Frontal cortex (tissue), 4 donors: Measurements from ENCODE around the gene ARL4C. TPM values are rescaled to one million over a fixed set of nuclear protein-coding genes. Genes with fewer than 3 reads are reported as not detected.

Source experiments
- DNase-seq, 2 donors: peaks; one replicate each; pipeline ENCODE4 v3.0.0; 2012; ENCODE audit warnings: low spot score in 2 of 2
- FAIRE-seq: peaks from 2 replicates; lab custom pipeline; 2012; peaks lifted over from hg19 to GRCh38; lab: Jason Lieb, UNC
- total RNA-seq: library from RNA; depleted of rRNA; stranded (reverse); fragments of >200 nt; gene quantifications from one replicate; pipeline ENCODE4 v1.2.3, GENCODE V29; 2014
- donor health status: control.
- donor health status: control.
- donor health status: control.

ARL4C gene, protein sequence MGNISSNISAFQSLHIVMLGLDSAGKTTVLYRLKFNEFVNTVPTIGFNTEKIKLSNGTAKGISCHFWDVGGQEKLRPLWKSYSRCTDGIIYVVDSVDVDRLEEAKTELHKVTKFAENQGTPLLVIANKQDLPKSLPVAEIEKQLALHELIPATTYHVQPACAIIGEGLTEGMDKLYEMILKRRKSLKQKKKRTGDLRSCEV
- 41.2 TPM for total RNA-seq

DNA sequence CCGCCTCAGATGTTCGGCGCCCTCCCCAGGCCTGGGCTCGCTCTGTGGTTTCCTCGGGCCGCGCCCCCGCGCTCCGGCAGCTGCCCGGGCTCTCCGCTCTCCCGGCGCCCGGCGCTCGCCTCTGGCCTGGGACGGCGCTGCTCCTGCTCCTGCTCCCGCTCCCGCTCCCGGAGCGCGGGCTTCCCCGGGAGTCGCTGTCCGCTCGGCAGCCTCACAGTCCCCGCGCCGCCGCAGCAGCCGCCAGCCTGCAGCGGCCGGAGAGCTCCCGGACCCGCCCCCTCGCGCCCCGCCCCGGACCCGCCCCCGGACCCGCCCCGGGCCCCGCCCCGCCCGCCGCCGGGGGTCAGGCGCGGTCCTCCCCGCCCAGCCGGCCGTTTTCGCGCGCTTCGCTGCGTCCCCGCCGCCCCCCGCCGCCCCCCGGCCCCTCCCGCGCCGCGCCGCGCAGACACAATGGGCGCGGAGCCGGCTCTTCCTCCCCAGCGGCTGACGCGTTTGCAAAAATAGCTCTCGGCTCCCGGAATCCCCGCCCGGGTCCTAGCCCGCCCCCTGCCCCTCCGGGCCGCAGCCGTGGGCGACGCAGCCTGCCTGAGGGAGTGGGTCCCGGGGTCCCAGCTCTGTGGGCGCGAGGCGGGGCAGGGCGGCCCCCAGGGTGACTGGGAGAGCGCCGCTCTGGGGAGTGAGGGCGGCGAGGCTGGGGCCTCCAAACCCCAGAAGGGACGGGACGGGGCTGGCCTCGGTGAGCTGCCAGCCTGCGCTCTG lies at the start of gene ARL4C:
Gene ARL4C, minus strand, starts transcription at position 247 of the 759 bp plus-strand sequence. CDS start 495 bp downstream, outside the sequence.
- peak; percentile 85 to 87 for DNase-seq
- FAIRE-seq = no peak

DNA sequence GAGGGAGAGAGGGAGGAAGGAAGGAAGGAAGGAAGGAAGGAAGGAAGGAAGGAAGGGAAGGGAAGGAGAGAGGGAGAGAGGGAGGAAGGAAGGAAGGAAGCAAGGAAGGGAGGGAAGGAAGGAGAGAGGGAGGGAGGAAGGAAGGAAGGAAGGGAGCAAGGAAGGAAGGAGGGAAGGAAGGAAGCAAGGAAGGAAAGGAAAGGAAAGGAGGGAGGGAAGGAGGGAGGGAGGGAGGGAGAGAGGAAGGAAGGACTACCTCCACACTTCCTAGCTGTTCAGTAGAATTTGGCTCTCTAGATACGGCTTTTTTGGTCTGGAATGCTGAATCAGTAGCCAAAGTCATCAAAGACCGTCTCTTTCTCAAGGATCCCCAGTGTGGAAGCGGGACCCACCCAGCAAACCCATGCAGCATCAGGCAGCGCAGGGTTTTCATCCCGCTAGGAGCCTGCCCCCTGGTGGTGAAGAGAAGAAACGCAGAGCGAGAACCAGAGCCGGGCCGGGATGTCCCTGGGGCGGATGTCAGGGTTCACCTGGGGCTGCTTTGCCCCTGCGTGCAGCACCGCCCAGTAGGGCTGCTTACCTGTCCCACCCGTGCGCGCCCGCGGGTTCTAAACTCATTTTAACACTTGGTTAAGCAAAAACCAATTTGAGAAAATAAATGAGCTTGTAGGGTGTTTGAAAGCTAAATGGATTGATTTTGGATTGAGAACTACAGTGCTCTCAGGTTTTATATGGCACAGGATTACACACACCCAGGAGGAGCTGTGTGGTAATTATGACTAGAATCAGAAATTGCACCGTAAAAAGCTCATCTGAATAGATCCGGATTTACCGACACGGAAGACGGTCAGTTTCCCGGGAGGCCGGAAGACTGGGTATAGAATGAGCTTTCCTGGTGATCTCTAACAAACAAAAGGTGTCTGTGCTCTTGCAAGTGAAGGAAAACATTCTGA lies 48.1 kb upstream of the ARL4C start:
- FAIRE-seq = no peak

DNA sequence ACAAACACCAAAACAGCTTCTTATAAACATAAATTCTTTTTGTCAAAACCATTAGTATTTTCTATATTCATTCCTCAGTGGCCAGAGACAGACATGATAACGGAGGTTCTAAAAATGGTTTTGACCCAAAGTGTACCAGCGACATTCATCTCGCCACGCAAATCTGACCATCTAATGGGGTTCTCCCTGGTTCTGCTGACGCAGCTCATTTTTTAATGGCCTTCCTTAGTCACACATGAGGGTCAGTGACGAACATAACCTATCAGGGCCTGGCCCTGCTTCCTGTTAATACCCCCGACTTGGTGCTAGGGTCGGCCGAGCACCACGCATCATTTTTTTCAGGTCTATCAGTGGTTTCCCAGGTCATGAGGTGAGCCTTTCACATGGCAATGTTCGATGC lies 45.9 kb upstream of the ARL4C start:
- DNase-seq = no peak
- no peak for FAIRE-seq

More for the DNA sequence above, 48.1 kb upstream of the ARL4C start:
- DNase-seq = peak in 1 of 2 donors; percentile 74

DNA sequence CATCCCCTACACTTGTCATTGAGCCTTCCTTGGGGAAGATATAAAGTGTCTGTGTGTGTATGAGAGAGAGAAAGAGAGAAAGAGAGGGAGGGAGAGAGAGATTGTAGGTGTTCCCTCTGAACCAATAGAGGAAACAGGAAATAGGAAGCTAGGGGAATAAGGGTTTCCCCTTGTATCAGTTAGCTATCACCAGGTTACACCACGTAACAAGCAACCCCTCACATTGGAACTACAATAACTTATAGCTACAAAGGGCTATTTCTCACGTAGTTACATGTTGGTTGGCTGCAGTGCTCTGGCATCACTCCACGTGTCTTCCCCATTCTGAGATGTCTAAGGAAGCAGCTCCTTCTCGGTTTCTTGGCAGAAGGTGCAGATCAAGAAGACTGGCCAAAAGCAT lies 41.0 kb upstream of the ARL4C start:
- FAIRE-seq (no peak), DNase-seq (no peak)

DNA sequence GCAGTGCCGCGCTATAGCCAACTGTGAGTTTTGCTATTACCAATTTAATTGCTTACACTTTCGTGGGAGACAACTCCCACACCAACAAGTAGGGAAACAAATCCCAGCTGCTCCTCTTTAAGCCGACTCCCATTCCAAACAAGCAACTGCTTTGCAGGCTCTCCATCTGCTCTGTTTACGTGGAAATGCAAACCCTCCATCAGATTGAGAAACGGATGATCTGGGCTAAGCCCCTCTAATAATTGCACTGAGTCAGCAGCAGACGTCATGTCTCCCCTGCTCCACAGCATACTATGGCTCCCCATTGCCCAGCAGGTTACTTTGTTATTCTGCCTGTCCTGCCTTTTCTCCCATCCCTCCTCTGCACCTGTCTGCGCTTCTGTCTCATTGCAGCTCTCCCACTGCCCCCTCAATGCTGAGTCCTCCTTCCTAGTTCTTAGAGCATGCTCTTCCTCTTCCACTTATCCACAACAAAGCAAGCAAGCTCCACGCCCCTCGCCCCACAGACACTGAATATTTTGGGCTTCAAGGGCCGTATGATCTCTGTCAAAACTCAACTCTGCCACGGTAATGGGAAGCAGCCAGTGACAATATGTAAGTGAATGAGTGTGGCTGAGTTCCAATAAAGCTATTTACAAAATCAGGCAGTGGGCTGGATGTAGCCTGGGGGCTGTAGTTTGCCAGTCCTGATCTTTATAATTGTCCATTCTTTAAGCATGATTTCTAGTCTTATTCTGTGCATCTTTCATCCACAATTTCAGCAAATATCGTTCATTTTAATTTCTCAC lies 39.5 kb upstream of the ARL4C start:
- DNase-seq = no peak
- no peak for FAIRE-seq

DNA sequence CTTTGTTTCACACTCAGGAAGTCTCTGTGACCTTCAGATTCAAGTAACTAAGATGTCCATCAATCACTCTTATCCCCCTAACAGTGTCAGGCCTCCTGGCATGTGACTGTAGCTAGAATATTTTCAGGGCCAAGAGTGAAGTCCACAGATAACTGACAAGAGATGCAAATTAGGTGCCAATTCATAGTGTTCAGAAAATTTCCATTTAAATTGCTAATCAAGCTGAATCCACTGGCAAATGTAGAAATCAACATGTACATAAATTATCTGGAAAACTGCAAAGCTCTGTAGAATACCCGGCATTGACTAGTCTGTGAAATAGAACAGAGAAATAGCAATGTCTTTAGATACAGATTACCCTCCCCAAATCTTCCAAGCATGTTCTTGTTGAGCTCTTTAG lies 38.6 kb upstream of the ARL4C start:
- no peak for DNase-seq
- no peak for FAIRE-seq

DNA sequence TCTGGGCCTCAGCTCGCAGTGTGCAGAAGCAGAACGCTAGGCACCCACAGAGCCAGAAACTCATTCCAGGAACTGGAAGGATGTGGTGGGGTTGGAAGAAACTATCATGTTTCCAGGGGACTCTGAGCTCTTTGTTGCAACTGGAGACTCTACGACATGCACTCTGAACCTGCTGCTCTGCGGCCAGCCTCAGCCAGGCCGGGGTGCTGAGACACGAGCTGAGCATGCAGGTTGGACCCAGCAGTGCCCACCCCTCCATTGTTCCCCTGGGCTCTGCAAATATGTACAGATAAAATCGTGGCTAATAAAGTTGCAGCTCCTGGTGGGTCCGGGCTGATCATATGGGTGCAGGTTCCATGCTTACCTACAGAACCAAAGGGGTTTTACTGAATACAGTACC lies 37.6 kb upstream of the ARL4C start:
- no peak for FAIRE-seq
- no peak for DNase-seq

DNA sequence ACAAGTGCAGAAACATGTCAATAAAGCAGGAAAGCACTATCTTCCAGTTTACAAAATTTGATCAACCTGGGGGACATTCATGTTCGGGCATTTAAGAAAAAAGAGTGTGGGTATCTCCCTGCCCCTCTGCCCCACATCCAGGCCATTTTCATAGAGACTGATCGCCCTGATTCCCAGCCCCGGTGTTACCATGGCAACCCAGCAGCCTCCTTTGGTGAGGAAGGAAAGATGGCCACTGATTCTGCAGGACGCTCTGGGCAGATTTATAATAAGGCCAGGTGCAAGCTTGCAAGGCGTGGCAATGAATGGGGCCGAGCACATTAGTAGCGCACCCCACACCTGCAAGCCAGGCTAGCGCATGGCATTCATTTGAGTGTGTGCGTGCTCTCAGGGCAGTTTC lies 36.7 kb upstream of the ARL4C start:
- DNase-seq (no peak), FAIRE-seq (no peak)

DNA sequence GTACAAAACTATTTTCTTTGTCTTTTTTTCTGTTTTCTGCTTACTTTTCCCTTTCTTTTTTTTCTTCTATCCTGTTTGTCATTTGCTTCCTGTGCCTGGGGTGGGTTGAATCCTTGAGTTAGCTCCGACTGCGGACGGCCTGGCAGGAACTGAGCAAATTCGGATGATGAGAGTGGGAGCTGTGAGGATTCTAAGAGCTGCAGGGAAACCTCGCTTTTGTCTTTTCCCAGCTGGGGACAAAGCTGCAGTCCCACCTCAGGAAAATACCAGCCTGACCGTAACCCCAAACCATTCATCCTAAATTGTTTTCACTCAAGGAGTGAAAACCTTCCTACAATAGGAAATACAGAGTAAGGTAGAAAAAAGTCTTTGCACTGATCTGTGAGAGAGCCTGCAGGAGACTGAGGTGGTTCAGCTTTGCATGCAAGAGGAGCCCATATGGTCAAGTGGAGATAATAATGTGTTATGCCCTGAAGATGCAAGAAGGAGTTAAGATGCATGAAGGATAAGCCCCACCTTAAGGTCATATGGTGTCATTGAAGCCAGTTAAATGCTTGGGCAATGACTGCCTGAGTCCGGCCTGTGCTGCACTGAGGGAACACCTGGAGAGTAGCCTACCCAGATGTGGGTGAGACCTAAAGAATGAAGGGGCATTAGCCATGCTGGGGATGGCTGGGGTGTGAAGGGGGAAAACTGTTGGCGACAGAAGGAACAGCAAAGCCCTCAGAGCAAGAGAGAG lies 31.7 kb upstream of the ARL4C start:
- no peak for FAIRE-seq

DNA sequence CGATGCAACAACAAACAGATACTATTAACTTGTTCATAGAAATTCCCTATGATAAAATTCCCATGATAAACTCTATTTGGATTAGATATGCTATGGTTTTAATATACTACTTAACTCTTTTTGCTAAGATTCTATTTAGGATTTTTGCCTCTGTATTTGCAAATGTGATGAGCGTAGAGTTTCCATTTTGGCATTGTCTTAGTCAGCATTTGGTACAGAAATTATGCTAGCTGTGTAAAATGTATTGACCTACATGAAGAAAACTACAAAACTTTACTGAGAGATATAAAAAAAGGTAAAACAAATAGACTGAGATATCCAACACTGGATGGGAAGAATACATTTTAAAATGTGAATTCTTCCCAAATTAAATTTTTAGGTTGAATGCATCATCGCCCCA lies 29.8 kb upstream of the ARL4C start:
- no peak for DNase-seq
- no peak for FAIRE-seq

More for the DNA sequence above, 31.7 kb upstream of the ARL4C start:
- DNase-seq = no peak

DNA sequence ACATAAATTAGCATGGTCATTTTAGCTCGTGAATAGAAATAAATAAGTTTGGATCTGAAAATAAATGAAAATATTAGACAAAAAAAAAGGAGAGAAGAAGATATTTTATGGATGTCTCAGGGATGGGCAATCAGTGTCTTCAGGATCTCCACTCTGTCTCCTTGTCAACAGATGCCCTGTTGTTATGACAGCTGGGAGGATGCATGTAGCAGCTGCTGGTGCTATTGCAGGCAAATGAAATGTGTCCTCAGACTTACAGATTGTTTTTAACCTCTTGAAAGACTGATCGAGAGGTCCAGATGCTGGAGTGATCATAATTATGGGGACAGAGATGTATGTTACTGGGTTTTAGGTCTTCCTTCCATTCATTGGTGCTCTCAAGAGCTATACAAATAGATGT lies 24.7 kb upstream of the ARL4C start:
- no peak for FAIRE-seq
- no peak for DNase-seq

DNA sequence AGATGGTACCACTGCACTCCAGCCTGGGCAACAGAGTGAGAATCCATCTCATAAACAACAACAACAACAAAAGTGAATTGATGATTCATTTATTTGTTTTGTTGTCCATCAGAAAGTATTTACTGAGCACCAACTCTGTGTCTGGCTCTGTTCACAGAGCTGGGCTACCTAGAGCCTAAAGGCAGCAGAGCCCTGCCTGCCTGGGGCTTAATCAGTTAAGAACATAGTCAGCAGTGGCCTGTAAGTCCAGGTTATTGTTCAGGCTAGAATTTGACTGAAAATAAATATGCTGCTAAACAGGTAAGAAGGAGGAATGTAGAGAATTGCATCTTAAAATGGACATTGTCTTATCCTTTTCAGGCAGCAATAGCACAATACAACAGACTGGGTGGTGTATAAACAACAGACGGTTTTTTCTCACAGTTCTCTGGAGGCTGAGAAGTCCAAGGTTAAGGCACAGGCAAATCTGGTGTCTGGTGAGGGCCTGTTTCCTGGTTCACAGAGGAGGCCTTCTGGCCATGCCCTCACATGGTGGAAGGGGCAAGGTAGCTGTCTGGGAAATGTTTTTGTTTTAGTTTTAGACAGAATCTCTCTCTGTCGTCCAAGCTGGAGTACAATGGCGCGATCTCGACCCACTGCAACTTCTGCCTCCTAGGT lies 22.2 kb upstream of the ARL4C start:
- DNase-seq = no peak
- no peak for FAIRE-seq

DNA sequence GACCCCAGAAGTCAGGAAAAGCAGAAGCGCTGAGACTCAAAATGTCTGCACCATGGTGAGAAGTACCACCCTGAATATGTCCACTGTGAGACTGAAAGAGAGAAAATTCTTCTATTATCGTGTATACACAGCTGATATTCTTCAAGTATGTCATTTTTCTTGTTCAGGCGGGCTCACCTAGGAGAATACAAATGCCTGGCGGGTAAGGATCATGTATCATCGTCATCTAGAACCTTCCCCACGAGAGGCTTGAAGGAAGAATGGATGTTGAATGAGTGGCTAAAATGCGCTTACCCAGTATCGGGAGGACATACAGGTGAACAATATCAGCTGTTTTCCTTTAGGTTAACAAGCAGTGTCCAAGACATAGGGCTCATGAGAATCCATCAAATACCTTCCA lies 21.1 kb upstream of the ARL4C start:
- FAIRE-seq = no peak
- no peak for DNase-seq

DNA sequence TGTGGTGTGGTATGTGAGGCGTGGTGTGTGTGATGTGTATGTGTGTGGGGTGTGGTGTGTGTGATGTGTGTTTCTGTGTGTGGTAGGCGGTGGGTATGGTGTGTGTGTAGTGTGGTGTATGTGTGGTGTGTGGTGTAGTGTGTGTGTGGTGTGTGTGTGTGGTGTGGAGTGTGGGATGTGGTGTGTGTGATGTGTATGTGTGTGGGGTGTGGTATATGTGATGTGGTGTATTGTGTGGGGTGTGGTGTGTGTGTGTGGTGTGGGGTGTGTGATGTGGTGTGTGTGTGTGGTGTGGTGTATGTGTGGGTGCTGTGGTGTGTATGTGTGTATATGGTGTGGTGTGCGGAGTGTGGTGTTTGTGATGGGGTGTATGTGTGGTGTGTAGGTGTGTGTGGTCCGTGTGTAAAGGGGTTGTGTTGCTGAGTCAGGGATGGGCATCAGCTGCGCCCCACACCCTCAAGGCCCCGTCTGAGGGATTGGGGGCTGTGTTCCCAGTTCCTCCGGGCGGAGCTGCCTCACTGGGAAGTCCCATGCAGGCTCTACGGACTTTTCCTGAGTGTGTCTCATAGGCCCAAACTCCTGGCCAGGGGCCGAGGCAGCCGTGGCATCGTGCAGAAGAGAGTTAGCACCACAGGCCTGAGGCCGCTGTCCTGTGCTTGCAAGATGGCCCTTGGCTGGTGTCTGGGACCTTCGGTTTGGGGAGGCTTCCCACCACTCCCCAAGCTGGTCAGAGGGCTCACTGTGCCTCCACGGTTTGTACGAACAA lies 18.2 kb upstream of the ARL4C start:
- DNase-seq = no peak
- no peak for FAIRE-seq

DNA sequence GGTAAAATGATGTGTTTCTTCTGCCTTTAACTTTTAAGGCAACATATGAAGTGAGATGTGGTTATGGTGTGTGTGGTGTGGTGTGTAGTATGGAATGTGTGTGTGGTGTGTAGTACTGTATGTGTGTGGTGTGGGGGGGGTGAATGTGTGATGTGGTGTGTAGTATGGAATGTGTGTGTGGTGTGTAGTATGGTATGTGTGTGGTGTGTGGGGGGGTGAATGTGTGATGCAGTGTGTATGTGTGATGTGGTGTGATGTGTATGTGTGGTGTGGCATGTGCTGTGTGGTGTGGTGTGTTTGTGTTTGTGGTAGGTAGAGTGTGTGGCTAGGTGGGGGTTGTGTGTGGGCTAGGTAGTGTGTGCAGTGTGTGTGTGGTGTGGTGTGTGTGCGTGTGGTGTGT lies 17.2 kb upstream of the ARL4C start:
- no peak for FAIRE-seq

DNA sequence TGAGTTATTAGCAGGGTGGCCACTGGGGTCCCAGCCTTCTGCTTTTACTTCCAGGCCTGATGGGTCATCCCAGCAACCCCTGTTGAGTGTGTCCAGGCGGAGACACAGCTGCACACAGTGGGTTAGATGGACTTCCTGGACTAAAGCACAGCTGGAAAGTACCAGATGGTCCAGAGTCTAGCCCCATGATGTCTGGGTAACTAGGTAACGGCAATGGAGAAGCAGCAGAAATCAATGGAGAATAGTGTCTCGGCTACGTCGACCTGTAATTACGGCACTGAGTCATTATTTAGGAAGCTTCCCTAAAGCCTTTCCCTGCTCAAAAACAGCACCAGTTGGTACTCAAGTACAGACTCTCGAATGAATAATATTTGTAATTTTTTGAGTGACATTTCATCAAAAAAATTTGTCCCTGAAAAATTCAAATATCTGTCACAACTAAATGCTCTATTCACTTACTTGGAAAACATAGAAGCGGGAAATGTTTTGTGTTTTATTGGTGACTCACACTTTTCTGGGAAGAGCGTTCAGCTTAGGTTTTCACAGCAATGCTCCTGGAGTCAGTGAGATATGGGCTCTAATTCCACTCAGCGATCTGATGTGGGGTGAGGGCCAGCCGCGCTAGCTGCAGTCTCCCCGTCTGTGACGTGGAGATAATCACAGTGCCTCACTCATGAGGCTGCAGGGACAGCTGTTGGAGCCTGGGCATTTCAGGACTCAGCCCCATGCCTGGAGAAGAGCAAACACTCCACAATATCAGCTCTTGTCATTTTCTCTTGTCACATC lies 16.2 kb upstream of the ARL4C start:
- DNase-seq (no peak), FAIRE-seq (no peak)

More for the DNA sequence above, 17.2 kb upstream of the ARL4C start:
- DNase-seq = no peak

DNA sequence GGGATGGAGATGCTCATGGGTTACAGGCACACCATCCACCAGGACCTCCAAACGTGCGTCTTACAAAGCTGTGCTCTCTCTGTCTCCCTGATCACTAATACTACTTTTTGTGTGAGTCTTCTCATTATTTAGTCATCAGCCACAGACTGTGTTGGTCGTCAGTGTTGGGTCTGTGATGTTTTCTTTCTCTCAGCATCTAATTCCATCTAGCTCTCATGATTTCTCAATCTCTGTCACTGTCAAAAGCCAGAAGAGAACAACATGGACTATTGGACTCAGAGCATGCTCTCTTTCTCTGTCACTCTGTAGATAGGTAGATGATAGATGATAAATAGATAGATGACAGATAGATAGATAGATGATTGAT lies 6.0 kb upstream of the ARL4C start:
- DNase-seq = no peak
- no peak for FAIRE-seq
